Panc1 (cell line): ENCODE results near the gene TESMIN.

Source experiments
- CTCF ChIP-seq: fragments of 450-650 bp; IDR thresholded peaks from 2 replicates; pipeline ENCODE4 v1.5.1; 2017; ENCODE audit warnings: mild to moderate bottlenecking
- POLR2AphosphoS5 ChIP-seq: IDR thresholded peaks from 2 replicates; pipeline ENCODE4 v1.6.1; 2012; ENCODE audit warnings: mild to moderate bottlenecking, low read depth, low read length, moderate library complexity
- REST ChIP-seq, 2 experiments: IDR thresholded peaks; 2 replicates each; pipeline ENCODE4 v1.6.1; 2011 to 2012; ENCODE audit warnings: low read depth in 2 of 2, control low read depth in 1 of 2, low read length in 1 of 2, mild to moderate bottlenecking in 1 of 2, moderate library complexity in 1 of 2; ENCODE audit not compliant: insufficient read depth in 1 of 2

GRCh38 chr11:68660066-68660810 lies 91.1 kb downstream of the TESMIN start:
- TF ChIP-seq REST (IDR thresholded peaks at IDR 0.05; ENCODE audit: insufficient read depth in 1 of 2, low read depth in 2 of 2, low read length in 1 of 2): no peak
- no peak for TF ChIP-seq POLR2AphosphoS5
- no peak for TF ChIP-seq CTCF
